A673 (cell line): ENCODE data around the gene SMARCA2. TPM values are rescaled to one million over a fixed set of nuclear protein-coding genes. Genes with fewer than 3 reads are reported as not detected.

ENCODE experiments used
- BruUV-seq: library from RNA; stranded (reverse); fragments of 400-500 nt; replicated peaks from 2 replicates; lab custom pipeline; 2021; lab: Mats Ljungman, UMichigan
- CTCF ChIA-PET: fragments of 300-600 bp; sonication (Branson Sonifier 250); formaldehyde crosslinking; loops from one replicate; lab custom pipeline; 2022; ENCODE audit warnings: antibody characterized with exemption; lab: Charles Lee
- POLR2A ChIA-PET: fragments of 300-600 bp; sonication (Branson Sonifier 250); formaldehyde crosslinking; loops from one replicate; lab custom pipeline; 2022; ENCODE audit warnings: antibody characterized with exemption; ENCODE audit not compliant: low non-redundant PET; lab: Charles Lee
- DNase-seq: peaks from one replicate; pipeline ENCODE4 v3.0.0-alpha.2; 2015; ENCODE audit warnings: low spot score
- H3K27ac ChIP-seq: fragments of 200-600 bp; sonication (generic); 2 replicates; pipeline ENCODE4 v1.5.1; 2016; ENCODE audit warnings: mixed run types, low read depth, mild to moderate bottlenecking, mixed read lengths, antibody characterized with exemption, low read length; ENCODE audit not compliant: poor library complexity, severe bottlenecking
- H3K27me3 ChIP-seq: fragments of 200-600 bp; sonication (generic); replicated peaks from 2 replicates; pipeline ENCODE4 v1.6.1; 2017; ENCODE audit warnings: mixed run types, low read depth, mild to moderate bottlenecking, mixed read lengths, antibody characterized with exemption, low read length; ENCODE audit not compliant: insufficient read depth, poor library complexity
- H3K36me3 ChIP-seq: fragments of 200-600 bp; sonication (generic); 2 replicates; pipeline ENCODE4 v1.6.1; 2016; ENCODE audit warnings: mixed run types, mild to moderate bottlenecking, mixed read lengths, antibody characterized with exemption, low read length; ENCODE audit not compliant: insufficient read depth, poor library complexity, severe bottlenecking
- H3K4me1 ChIP-seq: fragments of 200-600 bp; sonication (generic); 2 replicates; pipeline ENCODE4 v1.6.1; 2017; ENCODE audit warnings: mixed run types, mild to moderate bottlenecking, mixed read lengths, antibody characterized with exemption, low read length; ENCODE audit not compliant: insufficient read depth, poor library complexity, severe bottlenecking
- H3K4me3 ChIP-seq: fragments of 200-600 bp; sonication (generic); 2 replicates; pipeline ENCODE4 v1.5.1; 2016; ENCODE audit warnings: low read depth, mixed run types, mild to moderate bottlenecking, mixed read lengths, low read length; ENCODE audit not compliant: poor library complexity, severe bottlenecking
- H3K9me3 ChIP-seq: fragments of 200-600 bp; sonication (generic); 2 replicates; pipeline ENCODE4 v1.6.1; 2016; ENCODE audit warnings: mixed run types, low read depth, mild to moderate bottlenecking, mixed read lengths, antibody characterized with exemption, low read length; ENCODE audit not compliant: poor library complexity, severe bottlenecking
- EZH2 ChIP-seq: fragments of 200-600 bp; sonication (generic); IDR thresholded peaks from 2 replicates; pipeline ENCODE4 v1.6.1; 2017; ENCODE audit warnings: borderline replicate concordance, low read depth, mild to moderate bottlenecking, mixed read lengths, antibody characterized with exemption, low read length; ENCODE audit not compliant: poor library complexity, severe bottlenecking
- intact Hi-C: fragments of 100-400 bp; cut with micrococcal nuclease; formaldehyde crosslinking; loops from one replicate; pipeline ENCODE4 v1.10.0; 2022; ENCODE audit not compliant: unreplicated experiment
- total RNA-seq: library from RNA; stranded (reverse); gene quantifications from 2 replicates; pipeline ENCODE4 v1.2.3, GENCODE V29; 2021
- TF ChIP-seq, protein P1 (sequence below): fragments of 300-800, 200-600 bp; sonication (generic); conservative IDR thresholded peaks from 2 replicates; pipeline ENCODE4 v1.5.1; 2017; ENCODE audit warnings: low read depth, mild to moderate bottlenecking, antibody characterized with exemption, low read length, moderate library complexity, mixed read lengths

The SMARCA2 gene
- total RNA-seq, 1 experiment from 2014 or later: 69.0 TPM

DNA sequence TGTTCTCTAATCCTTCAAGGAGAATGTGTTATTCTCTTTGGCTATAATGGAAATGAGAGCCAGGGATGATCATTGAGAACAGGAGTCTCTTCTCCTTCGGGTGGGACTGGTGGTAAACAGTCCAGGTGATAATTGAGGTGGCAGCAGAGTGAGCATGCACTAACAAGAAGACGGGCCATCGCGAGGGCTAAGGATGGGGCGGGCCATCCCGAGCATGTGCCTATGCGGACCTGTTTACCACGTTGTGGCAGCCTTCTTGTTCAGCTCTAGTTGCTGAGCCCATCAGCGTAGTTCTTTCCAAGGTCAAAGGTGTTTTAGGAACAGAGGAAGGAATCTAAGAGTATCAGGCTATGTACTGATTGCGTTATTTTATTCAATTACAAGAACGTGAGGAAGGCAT, 180.1 kb downstream of the SMARCA2 start:
- H3K27me3 ChIP-seq: no peaks in the 10 kb centered on the region
- TF ChIP-seq, protein P1, sequence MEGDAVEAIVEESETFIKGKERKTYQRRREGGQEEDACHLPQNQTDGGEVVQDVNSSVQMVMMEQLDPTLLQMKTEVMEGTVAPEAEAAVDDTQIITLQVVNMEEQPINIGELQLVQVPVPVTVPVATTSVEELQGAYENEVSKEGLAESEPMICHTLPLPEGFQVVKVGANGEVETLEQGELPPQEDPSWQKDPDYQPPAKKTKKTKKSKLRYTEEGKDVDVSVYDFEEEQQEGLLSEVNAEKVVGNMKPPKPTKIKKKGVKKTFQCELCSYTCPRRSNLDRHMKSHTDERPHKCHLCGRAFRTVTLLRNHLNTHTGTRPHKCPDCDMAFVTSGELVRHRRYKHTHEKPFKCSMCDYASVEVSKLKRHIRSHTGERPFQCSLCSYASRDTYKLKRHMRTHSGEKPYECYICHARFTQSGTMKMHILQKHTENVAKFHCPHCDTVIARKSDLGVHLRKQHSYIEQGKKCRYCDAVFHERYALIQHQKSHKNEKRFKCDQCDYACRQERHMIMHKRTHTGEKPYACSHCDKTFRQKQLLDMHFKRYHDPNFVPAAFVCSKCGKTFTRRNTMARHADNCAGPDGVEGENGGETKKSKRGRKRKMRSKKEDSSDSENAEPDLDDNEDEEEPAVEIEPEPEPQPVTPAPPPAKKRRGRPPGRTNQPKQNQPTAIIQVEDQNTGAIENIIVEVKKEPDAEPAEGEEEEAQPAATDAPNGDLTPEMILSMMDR: no peak
- no peak for TF ChIP-seq EZH2
- CTCF ChIA-PET: no interaction called here
- no TSS peak for BruUV-seq
- POLR2A ChIA-PET: no interaction called here
- no peaks in the 10 kb centered on the region for H3K9me3 ChIP-seq
- H3K27ac ChIP-seq: no peak overlapping the region
- no peak for DNase-seq
- intact Hi-C loops: no loop called here
- H3K4me1 ChIP-seq: no peaks in the 10 kb centered on the region
- no peaks in the 10 kb centered on the region for H3K36me3 ChIP-seq
- H3K4me3 ChIP-seq: no peak overlapping the region

DNA sequence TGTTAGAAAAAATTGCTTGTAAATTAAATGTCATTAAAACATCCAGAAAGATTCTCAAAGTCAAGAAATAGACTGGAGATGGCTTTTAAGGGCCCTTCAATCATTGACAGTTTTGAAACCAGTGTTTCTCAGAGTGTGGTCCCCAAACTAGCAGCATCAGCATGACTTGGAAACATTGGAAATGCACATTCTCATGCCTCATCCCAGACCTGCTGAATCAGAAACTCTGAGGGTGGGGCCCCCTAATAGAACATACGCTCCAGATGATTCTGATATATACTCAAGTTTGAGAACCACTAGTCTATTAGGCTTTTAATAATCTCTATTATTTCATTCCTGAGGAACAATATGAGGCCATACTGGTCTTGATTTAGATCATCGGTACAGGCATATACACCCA, 181.6 kb downstream of the SMARCA2 start:
- BruUV-seq: no TSS peak
- POLR2A ChIA-PET: no interaction called here
- DNase-seq: no peak
- Histone ChIP-seq H3K27me3 (no peaks in the 10 kb centered on the region), H3K27ac (no peak overlapping the region), H3K4me3 (no peak overlapping the region), H3K36me3 (no peaks in the 10 kb centered on the region), H3K4me1 (no peaks in the 10 kb centered on the region), H3K9me3 (peaks cover 3% of the 10 kb centered on the region)
- intact Hi-C loops: no loop called here
- CTCF ChIA-PET: no interaction called here
- no peak for TF ChIP-seq EZH2
- TF ChIP-seq, protein P1: no peak

DNA sequence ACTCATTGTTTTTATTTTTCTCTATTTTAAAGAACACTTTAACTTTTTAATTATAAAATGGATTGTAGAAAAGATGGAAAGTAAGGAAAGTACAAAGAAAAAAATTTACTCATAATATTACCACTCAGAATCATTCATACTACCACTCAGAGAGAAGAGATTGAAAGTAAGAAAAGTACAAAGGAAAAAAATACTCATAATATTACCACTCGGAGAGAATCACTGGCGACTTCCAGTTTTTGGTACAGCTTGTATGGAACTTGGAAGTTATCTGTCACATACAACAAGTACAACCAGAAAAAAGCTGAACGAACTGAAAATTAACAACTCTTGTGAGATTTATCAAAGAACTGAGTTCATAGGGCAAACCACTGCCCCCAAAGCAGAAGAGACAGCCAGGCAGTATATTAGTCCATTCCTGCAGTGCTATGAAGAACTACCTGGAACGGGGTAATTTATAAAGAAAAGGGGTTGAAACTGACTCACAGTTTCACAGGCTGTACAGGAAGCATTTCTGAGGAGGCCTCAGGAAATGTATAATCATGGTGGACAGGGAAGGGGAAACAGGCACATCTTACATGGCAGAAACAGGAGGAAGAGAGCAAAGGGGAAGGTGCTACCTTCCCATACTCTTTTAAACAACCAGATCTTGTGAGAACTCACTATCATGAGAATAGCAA, 183.9 kb downstream of the SMARCA2 start:
- Histone ChIP-seq H3K4me1 (no peaks in the 10 kb centered on the region), H3K9me3 (peaks cover 3% of the 10 kb centered on the region), H3K27ac (no peak overlapping the region), H3K36me3 (no peaks in the 10 kb centered on the region), H3K27me3 (no peaks in the 10 kb centered on the region), H3K4me3 (no peak overlapping the region)
- CTCF ChIA-PET: no interaction called here
- no peak for DNase-seq
- POLR2A ChIA-PET: no interaction called here
- intact Hi-C loops: no loop called here
- no peak for TF ChIP-seq EZH2
- TF ChIP-seq, protein P1: no peak
- no TSS peak for BruUV-seq
